ENCODE results near the gene MFAP5. TPM values are rescaled to one million over a fixed set of nuclear protein-coding genes. Genes with fewer than 3 reads are reported as not detected.

The MFAP5 gene
- total RNA-seq, 2 experiments from 2014 or later: not detected

GRCh38 chr12:8667270-8667669 lies 4.6 kb upstream of the MFAP5 start:
- Mint-ChIP-seq H3K4me1 (ENCODE audit: low read depth) (no peaks in the 10 kb centered on the region), H3K4me3 (no peak overlapping the region), H3K36me3 (no peaks in the 10 kb centered on the region), H3K27me3 (peaks cover 5% of the 10 kb centered on the region), H3K27ac (no peak overlapping the region), H3K9me3 (no peaks in the 10 kb centered on the region)
- CTCF ChIA-PET: interaction anchor here (0.8 kb wide), 1 partner anchor 10 kb away, joined by 3 read pairs; no protein-coding TSS in a partner anchor
- intact Hi-C loops (cut with micrococcal nuclease): no loop called here
- no peak for DNase-seq
- POLR2A ChIA-PET: no interaction called here

DNA sequence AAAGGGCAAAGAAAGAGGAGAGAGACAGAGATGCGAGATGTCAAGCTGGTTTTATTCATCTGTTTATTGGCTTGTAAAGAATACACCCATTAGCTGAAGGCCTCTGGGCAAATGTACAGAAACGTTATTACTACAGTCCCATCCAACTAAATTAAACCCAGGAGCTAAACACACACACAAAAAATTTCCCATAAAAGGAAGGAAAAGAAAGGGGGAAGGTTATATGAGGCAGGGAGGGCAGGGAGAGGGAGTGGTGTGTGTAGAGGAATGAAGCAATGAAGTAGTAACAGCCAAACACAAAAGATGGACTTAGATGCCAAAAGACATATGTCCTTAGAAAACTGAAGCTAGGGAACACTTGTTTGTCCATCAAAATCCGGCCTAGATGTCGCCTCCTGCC lies 3.1 kb upstream of the MFAP5 start:
- Mint-ChIP-seq H3K27ac (no peak overlapping the region), H3K36me3 (no peaks in the 10 kb centered on the region), H3K4me1 (ENCODE audit: low read depth) (no peaks in the 10 kb centered on the region), H3K9me3 (no peaks in the 10 kb centered on the region), H3K27me3 (peaks cover 5% of the 10 kb centered on the region), H3K4me3 (no peak overlapping the region)
- ChIA-PET POLR2A (no interaction called here), CTCF (interaction anchor here (0.8 kb wide), 1 partner anchor 122 kb away, joined by 3 read pairs; no protein-coding TSS in a partner anchor)
- intact Hi-C loops (cut with micrococcal nuclease): no loop called here
- DNase-seq: no peak

DNA sequence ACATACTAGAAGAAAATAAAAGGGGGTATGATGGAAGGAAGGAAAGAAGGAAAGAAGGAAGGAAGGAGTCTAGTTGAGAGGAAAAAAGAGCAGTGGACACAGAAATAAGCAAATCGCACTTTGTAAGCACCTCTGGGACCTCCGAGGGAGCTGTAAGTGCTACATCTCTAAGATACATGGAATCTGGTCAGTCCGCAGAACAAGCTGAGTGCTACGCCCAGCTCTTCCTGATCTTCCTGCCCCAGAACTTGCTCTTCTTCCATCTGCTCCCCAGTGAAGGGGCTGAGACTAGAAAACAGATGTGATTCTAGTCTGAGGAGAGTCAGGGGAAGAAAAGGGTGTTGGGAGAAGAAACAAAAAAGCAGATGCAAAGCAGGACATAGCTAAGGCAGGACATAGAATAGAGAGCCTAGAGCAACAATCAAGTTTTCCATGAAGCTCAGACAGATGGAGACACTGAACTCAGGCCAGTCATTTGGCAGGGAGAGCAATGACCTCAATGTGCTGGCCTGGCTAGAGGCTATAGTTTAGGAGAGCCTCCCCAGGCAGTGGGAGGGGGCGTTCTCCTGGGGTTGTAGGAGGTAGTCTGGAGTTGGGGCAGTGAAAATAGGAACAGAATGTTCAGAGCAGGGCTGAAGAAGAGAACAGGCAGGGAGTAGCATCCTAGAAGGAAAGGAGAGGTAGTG lies 1.7 kb upstream of the MFAP5 start:
- intact Hi-C loops (cut with micrococcal nuclease): no loop called here
- ChIA-PET CTCF (interaction anchor here (0.7 kb wide), 1 partner anchor 17 kb away, joined by 3 read pairs; no protein-coding TSS in a partner anchor), POLR2A (no interaction called here)
- no peaks in the 10 kb centered on the region for H3K36me3 Mint-ChIP-seq
- no peak overlapping the region for H3K27ac Mint-ChIP-seq
- H3K4me1 Mint-ChIP-seq (ENCODE audit: low read depth): no peaks in the 10 kb centered on the region
- no peak overlapping the region for H3K4me3 Mint-ChIP-seq
- no peak for DNase-seq
- no peaks in the 10 kb centered on the region for H3K9me3 Mint-ChIP-seq
- H3K27me3 Mint-ChIP-seq: peaks cover 5% of the 10 kb centered on the region

DNA sequence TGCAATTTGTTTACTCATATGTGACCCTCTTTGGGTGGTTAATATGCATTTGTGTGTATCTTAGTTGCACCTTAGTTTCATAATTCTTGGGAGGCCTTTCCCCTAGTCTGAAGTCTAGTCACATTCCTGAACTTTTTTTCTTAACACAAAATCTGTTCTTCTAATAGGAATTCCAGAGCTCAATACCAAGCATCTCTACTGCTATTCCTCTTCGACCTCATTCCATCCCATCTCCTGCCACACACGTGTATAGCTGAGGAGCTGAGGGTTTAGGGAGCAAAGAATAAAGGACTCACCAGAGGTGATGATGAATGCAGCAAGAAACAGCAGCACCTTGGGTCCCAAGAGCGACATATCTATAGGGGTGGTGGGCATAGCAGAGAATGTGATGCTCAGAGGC lies 875 bp downstream of the MFAP5 start:
- CTCF ChIA-PET: interaction anchor here (0.7 kb wide), 1 partner anchor 228 kb away, joined by 4 read pairs; no protein-coding TSS in a partner anchor
- no peaks in the 10 kb centered on the region for H3K4me1 Mint-ChIP-seq (ENCODE audit: low read depth)
- H3K27me3 Mint-ChIP-seq: peaks cover 5% of the 10 kb centered on the region

DNA sequence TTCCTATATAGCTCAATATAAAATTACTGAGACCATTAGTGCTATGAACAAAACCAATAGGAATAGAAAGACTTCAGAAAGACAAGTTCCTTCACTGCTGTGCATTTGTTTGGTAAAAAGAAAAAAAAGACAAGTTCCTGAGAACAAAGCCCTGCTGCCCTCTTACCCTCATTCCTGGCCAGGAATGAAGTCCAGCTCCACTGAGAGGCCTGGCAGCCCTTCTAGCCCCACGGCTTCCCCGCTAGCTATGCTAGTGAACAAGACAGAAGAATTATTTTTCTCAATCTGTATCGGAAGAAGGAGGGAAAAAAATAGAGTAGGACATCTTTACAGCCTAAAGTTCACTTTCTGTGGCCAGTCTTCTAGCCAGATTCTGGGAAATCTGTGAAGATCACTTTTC lies 1.6 kb downstream of the MFAP5 start:
- intact Hi-C loops (cut with micrococcal nuclease): no loop called here
- Mint-ChIP-seq H3K4me1 (ENCODE audit: low read depth) (no peaks in the 10 kb centered on the region), H3K4me3 (no peak overlapping the region), H3K27ac (no peak overlapping the region), H3K9me3 (no peaks in the 10 kb centered on the region), H3K36me3 (no peaks in the 10 kb centered on the region), H3K27me3 (peaks cover 5% of the 10 kb centered on the region)
- ChIA-PET CTCF (interaction anchor here (1.1 kb wide), 1 partner anchor 199 kb away, joined by 3 read pairs; no protein-coding TSS in a partner anchor), POLR2A (no interaction called here)
- no peak for DNase-seq

More for the DNA sequence above, 875 bp downstream of the MFAP5 start:
- no peaks in the 10 kb centered on the region for H3K9me3 Mint-ChIP-seq
- no peak overlapping the region for H3K4me3 Mint-ChIP-seq
- no peaks in the 10 kb centered on the region for H3K36me3 Mint-ChIP-seq
- intact Hi-C loops (cut with micrococcal nuclease): no loop called here
- no peak for DNase-seq
- H3K27ac Mint-ChIP-seq: no peak overlapping the region
- POLR2A ChIA-PET: no interaction called here

DNA sequence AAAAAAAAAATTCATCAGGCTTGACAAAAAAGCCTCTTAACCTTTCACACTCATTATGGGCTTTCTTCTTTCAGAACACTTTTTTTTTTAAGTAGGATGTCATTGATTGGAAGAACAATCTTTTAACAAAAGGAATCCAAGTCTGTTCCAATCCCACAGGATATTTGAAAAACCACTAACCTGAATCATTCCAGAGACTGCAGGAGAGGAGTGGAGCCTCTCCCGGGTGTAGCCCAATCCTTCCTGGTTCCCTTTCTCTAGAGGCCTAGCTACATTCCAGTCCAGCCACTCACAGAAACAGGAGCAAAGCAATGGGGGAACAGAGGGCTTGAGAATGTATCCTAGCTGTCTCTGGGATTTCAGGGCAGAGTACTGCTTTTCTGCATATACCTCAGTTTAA lies 4.3 kb downstream of the MFAP5 start:
- Mint-ChIP-seq H3K27ac (no peak overlapping the region), H3K4me3 (no peak overlapping the region), H3K9me3 (no peaks in the 10 kb centered on the region), H3K27me3 (peaks cover 6% of the 10 kb centered on the region), H3K4me1 (ENCODE audit: low read depth) (no peaks in the 10 kb centered on the region), H3K36me3 (no peaks in the 10 kb centered on the region)
- CTCF ChIA-PET: interaction anchor here (0.8 to 4.4 kb wide), 10 partner anchors 11 to 398 kb away, joined by 3 to 43 read pairs (median 6); partner anchors contain the start of gene A2ML1
- no peak for DNase-seq
- POLR2A ChIA-PET: interaction anchor here (0.6 kb wide), 1 partner anchor 713 kb away, joined by 3 read pairs; no protein-coding TSS in a partner anchor
- intact Hi-C loops (cut with micrococcal nuclease): no loop called here

DNA sequence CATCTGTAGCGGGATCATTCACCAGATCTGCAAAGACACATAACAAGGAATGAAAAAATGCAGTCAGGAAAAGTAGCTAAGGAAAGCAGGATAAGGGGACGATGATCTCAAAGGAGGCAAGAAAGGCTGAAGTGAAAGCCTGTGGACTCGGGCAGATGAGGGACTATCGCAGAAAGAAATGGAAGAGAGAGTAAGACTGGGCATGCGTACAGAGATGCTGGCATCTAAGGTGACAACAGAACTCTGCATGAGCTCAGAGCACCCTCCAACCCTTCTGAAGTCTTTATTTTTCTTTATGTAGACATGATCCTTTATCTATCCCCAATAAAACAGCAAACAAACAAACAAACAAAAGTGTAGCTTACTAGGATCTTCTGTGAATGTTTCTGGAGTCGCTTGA lies 7.2 kb downstream of the MFAP5 start:
- POLR2A ChIA-PET: interaction anchor here (0.6 kb wide), 1 partner anchor 585 kb away, joined by 5 read pairs; no protein-coding TSS in a partner anchor
- Mint-ChIP-seq H3K36me3 (no peaks in the 10 kb centered on the region), H3K4me3 (no peak overlapping the region), H3K4me1 (ENCODE audit: low read depth) (no peaks in the 10 kb centered on the region), H3K27ac (no peak overlapping the region), H3K9me3 (no peaks in the 10 kb centered on the region), H3K27me3 (peaks cover 10% of the 10 kb centered on the region)
- intact Hi-C loops (cut with micrococcal nuclease): no loop called here
- DNase-seq: no peak
- CTCF ChIA-PET: interaction anchor here (1.3 to 4.4 kb wide), 5 partner anchors 23 to 395 kb away, joined by 4 to 43 read pairs (median 5); no protein-coding TSS in a partner anchor

DNA sequence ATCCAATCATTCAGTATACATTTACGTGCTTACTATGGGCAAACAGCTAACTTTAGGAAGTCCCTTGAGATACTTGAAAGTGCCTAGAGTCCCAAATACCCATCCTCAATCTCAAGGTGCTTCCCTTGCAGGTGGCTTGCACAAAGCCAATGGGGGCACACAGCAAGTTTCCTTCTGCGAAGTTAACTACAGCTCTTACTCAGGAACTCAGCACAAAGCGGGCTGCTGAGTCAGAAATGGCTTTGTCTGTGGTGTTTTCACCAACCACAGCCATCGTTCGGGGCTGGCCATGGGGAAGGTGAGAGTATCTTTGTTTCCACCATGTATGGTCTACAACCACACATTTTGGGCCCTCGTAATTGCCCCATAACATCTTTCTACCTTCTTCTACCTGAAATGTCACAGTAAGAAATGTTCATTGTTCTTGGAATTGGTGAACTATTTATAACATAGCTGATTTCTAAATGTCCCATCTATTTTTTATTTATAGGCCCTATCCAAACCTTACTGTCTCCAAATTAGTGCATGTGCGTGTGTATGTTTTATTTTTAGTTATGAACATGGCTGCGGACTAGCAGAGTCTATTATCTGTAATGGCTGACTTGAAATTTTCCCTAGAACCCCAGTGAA lies 13.9 kb downstream of the MFAP5 start:
- Mint-ChIP-seq H3K27me3 (peaks cover 21% of the 10 kb centered on the region), H3K36me3 (no peaks in the 10 kb centered on the region), H3K9me3 (no peaks in the 10 kb centered on the region), H3K4me1 (ENCODE audit: low read depth) (peaks cover 41% of the 10 kb centered on the region), H3K27ac (no peak overlapping the region), H3K4me3 (no peak overlapping the region)
- ChIA-PET POLR2A (no interaction called here), CTCF (interaction anchor here (0.7 to 3.1 kb wide), 5 partner anchors 9 to 242 kb away, joined by 3 to 16 read pairs (median 7); no protein-coding TSS in a partner anchor)
- intact Hi-C loops (cut with micrococcal nuclease): loop anchor here (2.0 to 10.0 kb wide), 2 partner anchors 104 to 596 kb away; partner anchors contain the start of gene CLEC4E
- DNase-seq: peak; percentile 91

DNA sequence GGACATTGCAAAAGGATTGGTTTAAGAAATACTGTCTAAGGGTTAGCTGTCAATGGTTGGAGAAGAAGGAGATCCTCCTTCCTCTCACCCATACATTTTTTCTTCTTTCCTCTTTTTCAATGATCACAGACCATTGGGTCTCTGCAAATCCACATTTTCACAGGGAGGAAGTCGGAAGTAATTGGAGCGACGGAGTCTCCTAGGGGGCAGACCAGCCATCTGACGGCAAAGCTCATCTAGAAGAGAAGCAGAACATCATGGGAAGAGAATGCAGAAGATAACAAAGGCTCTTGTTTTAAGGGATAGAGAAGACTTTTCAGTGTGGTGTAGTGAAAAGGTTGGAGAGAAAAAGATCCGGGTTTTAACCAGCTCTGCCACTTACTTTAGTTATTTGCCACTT lies 14.7 kb downstream of the MFAP5 start:
- CTCF ChIA-PET: interaction anchor here (0.6 to 3.1 kb wide), 6 partner anchors 10 to 1179 kb away, joined by 3 to 16 read pairs (median 5); partner anchors contain the start of gene KLRF1
- no peak for DNase-seq
- intact Hi-C loops (cut with micrococcal nuclease): loop anchor here (2.0 to 10.0 kb wide), 2 partner anchors 103 to 597 kb away; partner anchors contain the start of gene CLEC4E
- Mint-ChIP-seq H3K4me1 (ENCODE audit: low read depth) (peaks cover 44% of the 10 kb centered on the region), H3K36me3 (no peaks in the 10 kb centered on the region), H3K9me3 (no peaks in the 10 kb centered on the region), H3K4me3 (no peak overlapping the region), H3K27ac (no peak overlapping the region), H3K27me3 (peaks cover 22% of the 10 kb centered on the region)
- POLR2A ChIA-PET: no interaction called here

GRCh38 chr12:8644345-8645248 lies 18.0 kb downstream of the MFAP5 start:
- peaks cover 2% of the 10 kb centered on the region for H3K9me3 Mint-ChIP-seq
- intact Hi-C loops (cut with micrococcal nuclease): loop anchor here (1.0 to 10.0 kb wide), 3 partner anchors 100 to 352 kb away; partner anchors contain the start of gene CLEC4E
- peak; percentile 84 for DNase-seq
- ChIA-PET POLR2A (interaction anchor here (1.1 to 1.4 kb wide), 2 partner anchors 151 to 153 kb away, joined by 4 read pairs; no protein-coding TSS in a partner anchor), CTCF (interaction anchor here (1.0 to 1.7 kb wide), 6 partner anchors 13 to 392 kb away, joined by 3 to 15 read pairs (median 4); no protein-coding TSS in a partner anchor)
- H3K27me3 Mint-ChIP-seq: peaks cover 10% of the 10 kb centered on the region
- H3K4me1 Mint-ChIP-seq (ENCODE audit: low read depth): peaks cover 44% of the 10 kb centered on the region
- H3K27ac Mint-ChIP-seq: peak overlapping the region; percentile 43
- H3K36me3 Mint-ChIP-seq: no peaks in the 10 kb centered on the region
- peak overlapping the region; percentile 6 for H3K4me3 Mint-ChIP-seq

DNA sequence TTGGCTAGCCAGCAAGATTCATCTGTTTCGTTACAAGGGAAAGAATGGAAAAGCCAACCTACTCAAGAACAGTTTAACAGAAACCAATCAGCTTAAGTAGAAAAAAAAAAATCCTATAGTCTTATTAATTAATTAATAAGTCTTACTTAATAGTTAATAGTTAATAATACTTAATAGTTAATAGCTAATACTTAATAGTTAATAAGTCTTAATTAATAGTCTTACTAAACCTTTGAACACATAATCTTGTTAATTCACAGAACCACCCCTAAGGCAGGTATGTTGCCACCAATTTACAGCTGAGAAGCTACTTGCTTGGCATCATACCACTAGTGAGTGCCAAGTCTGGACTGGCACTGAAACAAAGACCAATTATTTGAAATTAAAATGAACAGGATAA lies 19.9 kb downstream of the MFAP5 start:
- peaks cover 2% of the 10 kb centered on the region for H3K9me3 Mint-ChIP-seq
- H3K27me3 Mint-ChIP-seq: peaks cover 8% of the 10 kb centered on the region
- ChIA-PET POLR2A (no interaction called here), CTCF (interaction anchor here (0.6 to 1.4 kb wide), 3 partner anchors 99 to 247 kb away, joined by 3 to 4 read pairs (median 4); no protein-coding TSS in a partner anchor)
- no peak overlapping the region for H3K27ac Mint-ChIP-seq
- H3K4me1 Mint-ChIP-seq (ENCODE audit: low read depth): peaks cover 28% of the 10 kb centered on the region
- no peak for DNase-seq
- no peak overlapping the region for H3K4me3 Mint-ChIP-seq
- H3K36me3 Mint-ChIP-seq: no peaks in the 10 kb centered on the region
- intact Hi-C loops (cut with micrococcal nuclease): loop anchor here (10.0 kb wide), 1 partner anchor 98 kb away; the partner anchor contains the start of gene CLEC4E

All from activated CD4-positive, alpha-beta memory T cell treated with anti-CD3 and anti-CD28 coated beads for 36 hours (primary cell).